ENCODE data around the gene HVCN1.
"Not testable (repeated sequence)": the region's sequence is repeated elsewhere in the genome, so short reads cannot be mapped to it uniquely, and the experiment has no call there.

The HVCN1 gene

DNA sequence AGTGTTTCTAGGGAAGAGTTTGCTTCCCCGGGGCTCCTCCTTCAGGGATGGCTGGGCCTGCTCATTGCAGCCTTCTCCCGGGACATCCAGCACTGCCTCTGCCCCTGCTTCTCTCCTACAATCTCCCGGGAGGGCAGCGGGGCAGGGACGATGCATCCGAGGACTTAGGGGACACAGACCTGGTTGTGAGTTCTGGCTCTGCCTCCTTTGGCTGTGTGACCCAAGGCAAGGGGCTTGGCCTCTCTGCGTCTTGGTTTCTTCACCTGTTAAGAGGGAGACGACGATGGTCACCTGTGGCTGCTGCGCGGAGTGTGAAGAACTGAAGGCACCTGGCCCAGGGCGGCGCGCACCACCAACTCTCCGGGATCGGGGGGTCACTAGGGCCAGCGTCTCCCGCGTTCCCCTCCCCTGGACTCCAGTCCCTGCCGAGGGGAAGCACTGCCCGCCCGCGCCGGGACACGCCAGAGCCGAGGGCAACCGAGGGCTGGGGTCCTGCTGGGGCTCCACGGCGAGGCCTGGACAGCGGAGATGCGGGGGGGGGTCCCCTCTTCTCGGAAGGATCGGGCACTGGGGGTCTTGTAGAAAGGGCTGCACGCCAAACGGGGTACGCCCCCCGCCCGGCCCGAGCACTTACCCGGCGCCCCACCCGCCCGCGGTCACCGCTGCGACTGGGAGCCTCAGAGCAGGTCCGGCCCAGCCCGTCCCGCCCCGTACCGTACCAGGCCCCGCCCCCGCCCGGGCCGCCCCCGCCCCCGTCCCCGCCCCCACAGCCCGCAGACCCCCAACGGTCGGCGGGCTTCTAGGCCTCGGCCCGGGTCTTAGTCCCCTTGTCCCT, at the start of gene HVCN1:
Gene HVCN1 (minus strand): TSS at position 670 of the 835 bp plus-strand sequence. CDS start 5,870 bp downstream, outside the sequence.
- TF ChIP-seq CTCF (IDR thresholded peaks at IDR 0.05; ENCODE audit: control insufficient read depth, extremely low read depth, insufficient read depth): no peak
- no peak for DNase-seq (ENCODE audit: low read depth)
- H3K4me3 ChIP-seq (ENCODE audit: low read depth, low read length): no peak within 1 kb of the TSS

DNA sequence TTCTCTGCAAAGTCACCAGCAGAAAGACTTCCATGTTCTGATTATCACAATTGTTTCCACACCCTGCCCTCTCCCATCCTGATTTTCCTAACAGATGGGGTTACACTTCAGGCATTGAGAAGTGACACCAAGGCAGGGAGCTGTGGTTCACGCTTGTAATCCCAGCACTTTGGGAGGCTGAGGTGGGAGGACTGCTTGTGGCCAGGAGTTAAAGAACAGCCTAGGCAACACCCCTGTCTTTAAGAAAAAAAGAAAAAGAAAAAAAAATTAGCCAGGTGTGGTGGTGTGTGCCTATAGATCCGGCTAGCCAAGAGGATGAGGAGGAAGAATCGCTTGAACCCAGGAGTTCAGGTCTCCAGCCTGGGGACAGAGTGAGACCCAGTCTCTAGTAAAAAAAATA, 48.6 kb upstream of the HVCN1 start:
- DNase-seq (ENCODE audit: low read depth): no peak
- H3K4me3 ChIP-seq (ENCODE audit: low read depth, low read length): no peak overlapping the region

GRCh38 chr12:110737016-110737415, 48.1 kb upstream of the HVCN1 start:
- H3K4me3 ChIP-seq (ENCODE audit: low read depth, low read length); DNase-seq (ENCODE audit: low read depth): not testable (repeated sequence)

More for the DNA sequence above, 48.6 kb upstream of the HVCN1 start:
- no peak for TF ChIP-seq CTCF (IDR thresholded peaks at IDR 0.05; ENCODE audit: control insufficient read depth, extremely low read depth, insufficient read depth)

- DNase-seq (ENCODE audit: low read depth): no peak
- no peak overlapping the region for H3K4me3 ChIP-seq (ENCODE audit: low read depth, low read length)
- no peak for TF ChIP-seq CTCF (IDR thresholded peaks at IDR 0.05; ENCODE audit: control insufficient read depth, extremely low read depth, insufficient read depth)
Measured at GRCh38 chr12:110733900-110734299, 45.0 kb upstream of the HVCN1 start.

- H3K4me3 ChIP-seq (ENCODE audit: low read depth, low read length): no peak overlapping the region
- no peak for DNase-seq (ENCODE audit: low read depth)
- TF ChIP-seq CTCF (IDR thresholded peaks at IDR 0.05; ENCODE audit: control insufficient read depth, extremely low read depth, insufficient read depth): no peak
Measured at GRCh38 chr12:110733089-110733715, 44.3 kb upstream of the HVCN1 start.

GRCh38 chr12:110732572-110732971, 43.7 kb upstream of the HVCN1 start:
- TF ChIP-seq CTCF (IDR thresholded peaks at IDR 0.05; ENCODE audit: control insufficient read depth, extremely low read depth, insufficient read depth): no peak
- no peak overlapping the region for H3K4me3 ChIP-seq (ENCODE audit: low read depth, low read length)
- DNase-seq (ENCODE audit: low read depth): no peak

DNA sequence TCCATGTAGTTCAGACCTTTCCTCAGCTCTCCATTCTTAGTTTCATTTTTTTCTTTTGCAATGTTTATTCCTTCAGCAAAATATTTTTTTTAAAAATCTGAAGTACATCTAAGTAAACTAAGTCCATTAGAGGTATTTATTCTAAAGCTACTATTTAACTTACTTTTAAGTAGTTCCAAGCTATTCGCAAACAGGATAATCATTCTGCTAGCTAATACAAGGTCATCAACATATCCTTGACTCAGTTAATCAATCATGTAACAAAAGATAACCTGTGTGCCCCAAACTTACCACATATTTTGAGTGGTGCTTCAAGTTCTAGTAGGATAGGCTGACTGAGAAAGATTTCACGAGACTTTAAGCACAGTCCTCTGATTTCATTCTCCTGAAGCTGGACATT, 42.6 kb upstream of the HVCN1 start:
- no peak overlapping the region for H3K4me3 ChIP-seq (ENCODE audit: low read depth, low read length)
- TF ChIP-seq CTCF (IDR thresholded peaks at IDR 0.05; ENCODE audit: control insufficient read depth, extremely low read depth, insufficient read depth): no peak
- DNase-seq (ENCODE audit: low read depth): no peak
